CD4-positive, alpha-beta T cell treated with Interleukin-6 for 4 hours (primary cell): ENCODE data around the gene ACCSL.

ENCODE experiments used
- DNase-seq: peaks from one replicate; pipeline ENCODE4 v3.0.0-alpha.2; 2020; ENCODE audit warnings: mixed read lengths

The ACCSL gene

DNA sequence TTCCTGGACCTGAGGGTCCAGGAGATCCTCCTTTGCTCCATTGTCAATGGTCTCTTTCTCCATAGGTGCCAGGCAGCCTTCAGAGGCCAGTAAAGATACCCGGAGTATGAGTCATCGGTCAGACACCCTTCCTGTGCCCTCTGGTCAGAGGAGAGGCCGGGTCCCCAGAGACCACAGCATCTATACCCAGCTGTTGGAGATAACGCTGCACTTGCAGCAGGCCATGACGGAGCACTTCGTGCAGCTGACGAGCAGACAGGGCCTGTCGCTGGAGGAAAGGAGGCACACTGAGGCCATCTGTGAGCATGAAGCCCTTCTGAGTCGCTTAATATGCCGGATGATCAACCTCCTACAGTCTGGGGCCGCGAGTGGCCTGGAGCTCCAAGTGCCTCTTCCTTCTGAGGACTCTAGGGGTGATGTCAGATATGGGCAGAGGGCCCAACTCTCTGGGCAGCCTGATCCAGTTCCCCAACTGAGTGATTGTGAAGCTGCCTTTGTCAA lies at the start of gene ACCSL:
Gene ACCSL (plus strand): TSS at position 51 of the 501 bp plus-strand sequence. CDS start 56 bp downstream, at position 107.
- DNase-seq, result no peak

DNA sequence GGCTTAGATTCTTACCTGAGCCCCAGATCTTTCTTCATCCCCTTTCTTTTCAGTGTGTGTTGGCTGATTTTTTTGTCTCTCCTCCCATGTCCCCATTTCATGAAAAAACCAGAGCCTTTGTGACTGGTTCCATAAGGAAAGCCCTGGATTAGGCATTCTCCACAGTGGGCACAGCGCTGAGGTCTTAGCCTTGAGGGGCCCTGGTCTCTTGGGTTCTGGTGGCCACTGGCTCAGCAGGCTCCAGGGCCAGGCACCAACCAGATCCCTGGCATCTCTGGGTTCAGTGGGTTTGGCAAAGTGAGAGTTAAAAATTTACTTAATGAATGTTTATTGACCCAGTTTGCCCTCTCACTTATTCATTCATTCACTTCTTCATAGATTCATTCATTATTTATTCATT lies 49.5 kb upstream of the ACCSL start:
- DNase-seq, result no peak

DNA sequence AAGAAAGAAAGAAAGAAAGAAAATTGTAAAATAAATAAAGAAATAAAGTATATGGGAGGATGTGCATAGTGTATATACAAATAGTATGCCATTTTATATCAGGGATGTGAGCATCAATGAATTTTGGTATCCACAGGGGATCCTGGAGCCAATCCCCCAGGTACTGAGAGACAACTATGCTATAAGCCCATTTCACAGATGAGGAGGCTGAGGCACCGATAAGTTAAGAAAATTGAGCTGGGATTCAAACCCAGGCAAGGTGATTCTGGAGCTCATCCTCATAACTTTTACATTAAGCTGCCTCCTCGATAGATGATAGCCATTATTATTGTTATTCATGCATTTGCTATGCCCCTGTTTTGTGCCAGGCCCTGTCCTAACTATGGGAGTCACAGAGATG lies 47.0 kb upstream of the ACCSL start:
- DNase-seq, result no peak

DNA sequence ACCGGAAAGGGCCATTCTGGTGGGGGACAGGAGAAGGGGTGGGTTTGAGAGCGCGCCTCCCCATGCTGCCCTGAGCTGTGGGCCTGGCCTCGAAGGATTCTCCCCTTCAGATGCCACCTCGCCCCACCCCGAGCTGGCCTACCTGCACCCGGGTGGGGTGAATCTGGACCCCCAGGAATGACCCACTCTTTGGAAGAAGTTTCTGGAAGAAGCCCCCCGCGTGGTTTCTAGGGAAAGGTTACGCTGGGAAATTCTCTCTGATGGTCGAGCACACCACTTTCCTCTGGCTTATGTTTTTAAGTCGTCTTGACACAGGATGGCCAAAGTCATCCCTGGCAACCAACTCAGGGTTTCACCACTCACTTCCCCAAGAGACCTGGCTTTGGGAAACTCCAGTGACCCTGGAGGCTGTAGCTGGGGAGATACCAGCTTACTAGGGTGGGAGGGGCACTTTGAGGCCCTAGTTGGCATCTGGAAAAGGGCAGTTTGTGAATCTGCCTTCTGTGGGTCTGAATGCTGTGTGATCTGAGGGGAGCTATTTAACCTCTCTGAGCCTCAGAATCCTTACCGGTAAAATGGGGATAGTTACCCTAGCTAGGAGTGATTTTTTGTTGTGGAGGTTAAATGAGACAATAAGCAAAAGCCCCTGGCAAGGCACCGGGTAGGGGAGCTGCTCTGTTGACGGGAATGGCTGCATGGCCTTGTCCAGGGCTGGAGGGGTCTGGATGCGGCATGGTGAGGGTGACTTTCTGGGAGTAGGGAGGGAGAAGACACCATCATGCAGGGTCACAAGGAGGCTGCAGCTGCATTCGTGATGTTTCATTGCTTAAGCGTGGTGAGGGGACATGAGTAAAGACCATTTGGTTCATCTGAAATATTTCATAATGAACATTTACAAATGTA lies 45.3 kb upstream of the ACCSL start:
- DNase-seq, result no peak

DNA sequence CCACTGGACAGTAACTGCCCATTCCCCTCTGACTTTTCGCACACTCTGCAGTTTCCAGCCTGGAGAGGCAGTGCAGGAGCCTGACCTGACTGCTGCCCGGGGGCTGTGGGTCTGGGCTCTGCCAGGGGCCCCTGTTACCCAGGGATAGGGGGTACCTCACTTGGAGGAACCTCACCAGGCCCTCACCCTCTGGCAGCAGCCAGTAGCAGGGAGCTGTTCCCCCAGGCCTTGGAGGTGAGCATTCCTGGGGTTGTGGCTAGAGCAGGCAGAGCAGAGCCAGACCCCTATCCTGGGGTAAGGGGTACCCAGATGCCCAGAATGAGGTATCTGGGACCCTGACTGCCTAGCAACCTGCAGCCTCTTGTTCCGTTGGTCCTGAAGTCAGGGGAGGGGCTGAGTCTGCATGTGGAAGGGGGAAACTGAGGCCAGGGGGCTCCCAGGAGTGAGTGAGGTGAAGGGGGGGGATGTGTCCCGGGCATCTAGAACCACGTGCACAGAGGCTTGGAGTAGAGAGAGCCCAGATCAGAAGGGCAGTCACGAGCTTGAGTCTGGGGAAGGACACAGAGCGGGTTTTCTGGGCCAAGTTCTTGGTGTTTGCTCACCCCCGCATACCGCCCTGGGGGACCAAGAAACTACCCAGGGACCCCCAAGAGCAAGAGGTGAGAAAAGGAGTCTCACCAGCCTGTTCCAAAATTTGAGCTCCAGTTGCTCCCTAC lies 43.9 kb upstream of the ACCSL start:
- no peak for DNase-seq

DNA sequence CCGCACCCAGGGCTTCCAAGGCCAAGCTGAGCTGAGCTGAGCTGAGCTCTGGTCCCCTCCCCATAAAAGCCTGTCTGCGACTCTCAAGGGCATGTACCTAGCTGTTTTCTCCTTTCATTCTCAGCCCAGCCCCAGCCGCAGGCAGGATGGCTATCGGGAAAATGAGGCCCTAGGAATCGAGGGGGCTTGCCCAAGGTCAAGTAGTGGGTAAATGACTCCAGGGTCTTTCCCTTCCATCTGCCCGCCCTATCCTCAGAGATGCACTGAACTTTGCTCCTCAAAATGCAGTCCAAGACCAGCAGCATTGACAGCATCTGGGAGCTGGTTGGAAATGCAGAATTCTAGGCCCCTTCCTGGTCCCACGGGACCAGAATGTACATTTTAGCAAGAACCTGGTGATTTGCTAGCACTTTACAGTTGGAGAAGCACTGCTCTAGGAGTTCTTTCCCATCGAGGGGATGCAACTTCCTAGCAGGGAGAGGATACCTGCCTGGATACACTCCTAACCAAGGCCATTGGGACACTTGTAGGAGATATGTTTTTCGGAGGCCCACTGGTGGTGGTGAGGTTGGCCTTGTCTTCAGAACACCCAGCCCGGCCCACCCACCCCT lies 43.2 kb upstream of the ACCSL start:
- DNase-seq, result no peak

DNA sequence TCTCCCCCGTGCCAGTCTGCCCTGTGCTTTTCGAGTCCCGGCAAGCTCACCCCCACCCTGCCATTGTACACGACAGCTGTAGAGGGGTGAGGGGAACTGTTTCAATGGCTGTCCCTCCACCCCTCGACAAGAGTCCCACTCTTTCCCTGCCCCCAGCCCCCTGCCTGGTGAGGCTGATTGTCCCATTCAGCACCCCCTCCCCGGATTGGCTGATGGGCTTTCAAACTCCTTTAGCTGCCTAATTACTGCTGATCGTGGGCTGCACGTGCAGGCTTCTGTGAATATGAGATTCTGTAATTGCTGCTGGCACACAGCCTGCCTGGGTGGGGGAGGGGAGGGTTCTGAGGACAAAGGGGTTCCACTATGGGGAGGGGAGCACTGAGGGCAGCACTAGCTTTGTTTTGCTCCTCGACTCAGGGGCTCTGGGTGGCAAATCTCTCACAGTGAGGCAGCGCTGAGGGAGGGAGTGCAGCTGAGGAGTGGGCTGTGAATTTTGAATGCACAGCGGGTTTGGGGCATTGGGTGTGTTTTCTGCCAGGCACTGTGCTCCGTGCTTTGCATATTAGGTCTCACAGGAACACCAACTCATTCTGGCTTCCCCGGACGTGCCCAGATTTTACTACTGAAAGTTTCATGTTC lies 42.6 kb upstream of the ACCSL start:
- no peak for DNase-seq

DNA sequence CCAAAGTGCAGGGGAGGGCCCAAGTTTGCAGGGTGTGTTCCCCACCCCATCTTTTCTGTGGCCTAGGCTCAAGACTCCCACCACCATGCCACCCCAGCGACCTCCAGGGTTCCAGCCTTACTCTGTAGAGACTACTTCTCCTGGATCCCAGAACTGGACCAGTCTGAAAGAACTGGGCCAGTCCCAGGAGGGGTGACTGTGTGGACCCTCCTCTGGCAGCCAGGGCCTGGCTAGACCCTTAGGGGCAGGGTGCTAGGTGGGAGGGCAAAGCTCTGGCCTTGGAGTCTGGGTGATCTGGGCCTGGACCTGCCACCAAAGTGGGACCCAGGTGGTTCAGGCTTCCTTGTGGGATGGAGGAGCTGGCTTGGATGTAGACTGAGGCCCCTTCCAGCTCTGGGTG lies 41.8 kb upstream of the ACCSL start:
- DNase-seq, result no peak

DNA sequence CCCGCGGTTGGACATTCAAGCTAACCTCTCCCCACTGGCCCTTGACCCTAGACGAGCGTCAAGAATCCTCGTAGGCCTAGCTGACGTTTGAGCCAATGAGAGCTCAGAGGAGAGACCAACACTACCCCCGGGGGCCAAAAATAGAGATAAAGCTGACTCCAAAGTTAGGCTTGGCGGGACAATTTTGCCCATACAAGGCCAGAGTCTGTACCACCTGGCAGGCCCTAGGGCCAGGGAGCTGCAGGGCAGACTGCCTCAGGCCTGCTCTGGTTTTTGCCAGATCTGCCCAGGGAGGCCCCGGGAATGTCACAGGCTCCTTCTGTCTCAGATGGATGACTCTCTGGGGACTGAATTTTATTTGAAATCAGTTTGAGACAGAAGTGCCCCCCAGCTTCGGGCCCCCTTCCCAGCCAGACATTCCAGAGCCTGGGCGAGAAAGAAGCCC lies 40.8 kb upstream of the ACCSL start:
- DNase-seq, result no peak

DNA sequence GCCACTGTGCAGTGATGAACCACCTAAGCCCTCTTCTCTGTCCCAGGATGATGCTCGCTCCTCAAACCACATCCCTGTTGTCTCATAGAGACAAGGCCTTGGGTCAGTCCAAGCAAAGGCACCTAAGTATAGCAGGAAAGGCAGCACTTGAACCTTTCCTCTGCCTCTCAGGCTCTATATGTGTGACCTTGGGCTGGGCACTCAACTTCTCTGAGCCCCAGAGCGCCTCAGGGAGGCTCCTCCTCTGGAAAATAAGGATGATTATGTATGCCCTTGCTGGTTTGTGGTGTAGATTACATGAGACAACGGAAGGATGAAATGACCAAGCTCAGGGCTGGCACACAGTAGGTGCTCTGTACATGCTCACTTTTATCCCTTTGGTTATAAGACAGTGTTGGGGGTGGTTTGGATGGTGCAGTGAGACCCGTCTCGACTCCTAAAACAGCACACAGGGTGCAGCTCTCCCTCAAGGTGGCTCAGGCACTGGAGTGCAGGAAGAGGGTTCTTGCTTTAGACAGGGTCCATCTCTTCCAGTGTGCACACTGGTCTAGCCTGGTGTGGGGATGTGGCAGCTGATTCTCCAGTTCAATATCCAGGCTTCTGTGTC lies 40.2 kb upstream of the ACCSL start:
- DNase-seq, result no peak

DNA sequence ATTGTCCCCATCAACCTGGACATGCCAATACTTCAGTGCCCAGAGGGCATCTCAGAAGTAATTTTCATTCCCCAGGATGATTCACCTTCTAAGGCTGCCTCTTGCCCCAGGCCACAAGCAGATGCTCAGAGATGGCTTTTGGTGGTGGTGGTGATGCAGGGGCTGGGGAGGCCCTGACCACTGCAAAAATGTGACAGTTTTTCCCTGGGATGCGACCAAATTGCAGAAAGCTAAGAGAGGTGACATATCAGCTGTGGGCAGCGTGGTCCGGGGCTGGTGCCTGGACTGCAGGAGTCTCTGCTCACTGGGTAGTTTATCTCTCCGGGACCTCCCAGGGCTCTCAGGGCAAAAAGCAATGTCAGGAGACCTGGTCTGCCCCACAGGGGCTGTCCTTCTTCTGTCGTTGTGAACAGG lies 39.7 kb upstream of the ACCSL start:
- no peak for DNase-seq

DNA sequence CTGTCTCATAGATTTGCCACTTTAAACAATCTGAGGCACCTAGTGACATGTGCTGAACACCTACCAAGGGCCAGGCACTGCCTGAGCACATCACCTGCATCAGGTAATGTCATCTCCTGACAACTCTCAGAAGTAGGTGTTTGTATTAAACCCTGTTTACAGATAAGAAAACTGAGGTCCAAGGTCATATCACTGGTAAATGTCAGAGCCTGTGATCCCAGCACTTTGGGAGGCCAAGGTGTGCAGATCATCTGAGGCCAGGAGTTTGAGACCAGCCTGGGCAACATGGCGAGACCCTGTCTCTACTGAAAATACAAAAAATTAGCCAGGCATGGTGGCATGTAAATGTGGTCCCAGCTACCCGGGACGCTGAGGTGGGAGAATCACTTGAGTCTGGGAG lies 39.1 kb upstream of the ACCSL start:
- no peak for DNase-seq

DNA sequence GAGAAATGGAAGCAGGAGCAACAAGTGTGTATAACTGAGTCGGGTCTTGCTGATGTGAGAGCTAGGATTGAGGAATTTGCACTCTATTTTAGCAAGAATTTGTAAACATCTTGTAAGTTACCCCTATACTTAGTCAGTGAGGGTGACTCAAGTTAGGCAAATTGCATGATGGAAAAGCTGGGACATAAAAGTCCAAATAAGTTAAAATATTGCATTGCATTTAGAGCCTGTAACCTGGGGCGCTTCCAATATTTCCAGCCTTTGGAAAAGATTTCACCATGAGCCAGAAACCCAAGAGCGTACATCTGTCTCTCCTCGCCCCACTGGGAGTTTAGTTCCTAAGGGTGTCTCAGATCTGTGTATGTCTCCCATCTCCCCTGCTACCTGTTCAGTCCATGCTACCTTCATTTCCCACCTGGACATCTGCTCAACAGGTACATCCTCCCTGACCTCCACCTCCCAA lies 37.0 kb upstream of the ACCSL start:
- no peak for DNase-seq

DNA sequence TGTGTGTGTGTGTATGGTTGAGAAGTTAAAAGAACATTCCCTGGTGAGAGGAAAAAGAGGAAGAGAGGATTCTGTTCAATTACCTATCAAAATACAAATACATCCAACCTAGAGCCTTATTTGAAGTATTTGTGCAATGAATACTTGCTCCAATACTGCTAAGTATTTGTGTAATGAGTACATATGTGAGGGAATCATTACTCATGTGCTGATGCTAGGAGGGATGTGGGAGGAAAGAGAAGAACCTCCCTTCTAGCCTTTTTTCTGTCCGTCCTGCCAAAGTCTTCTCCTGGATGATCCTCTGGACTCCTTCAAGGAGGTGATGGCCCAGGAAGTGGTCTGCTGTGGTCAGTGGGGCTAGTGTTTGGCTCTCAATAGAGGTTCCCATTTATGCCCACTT lies 36.0 kb upstream of the ACCSL start:
- no peak for DNase-seq

DNA sequence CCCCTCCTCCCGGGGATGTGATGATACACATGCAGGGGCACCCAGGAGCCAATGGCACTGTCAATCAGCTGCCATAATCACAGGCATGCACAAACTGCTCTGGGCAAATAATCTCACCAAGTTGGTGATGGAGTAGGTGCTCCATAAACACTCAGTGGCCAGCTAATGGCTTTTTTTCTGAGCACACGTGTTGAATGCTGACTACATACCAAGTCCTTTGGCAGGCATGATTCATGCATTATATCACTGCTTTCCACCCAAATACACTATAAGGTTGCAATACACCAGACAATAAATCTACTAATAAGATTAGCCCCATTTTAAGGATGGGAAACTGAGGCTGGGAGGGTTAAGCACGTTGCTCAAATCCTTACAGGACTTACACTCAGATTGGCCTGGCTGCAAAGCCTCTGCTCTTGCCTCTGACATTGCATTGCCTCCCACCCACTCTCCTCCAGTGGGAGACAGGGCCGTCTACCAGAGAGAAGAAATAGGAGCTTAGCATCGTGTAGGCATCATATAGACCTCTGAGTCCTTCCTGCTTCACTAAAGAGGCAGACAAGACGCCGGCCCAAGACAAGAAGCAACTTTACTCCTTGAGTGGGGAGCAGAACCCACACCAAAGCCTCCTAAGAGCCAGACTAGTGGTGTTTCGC lies 32.7 kb upstream of the ACCSL start:
- DNase-seq, result no peak

DNA sequence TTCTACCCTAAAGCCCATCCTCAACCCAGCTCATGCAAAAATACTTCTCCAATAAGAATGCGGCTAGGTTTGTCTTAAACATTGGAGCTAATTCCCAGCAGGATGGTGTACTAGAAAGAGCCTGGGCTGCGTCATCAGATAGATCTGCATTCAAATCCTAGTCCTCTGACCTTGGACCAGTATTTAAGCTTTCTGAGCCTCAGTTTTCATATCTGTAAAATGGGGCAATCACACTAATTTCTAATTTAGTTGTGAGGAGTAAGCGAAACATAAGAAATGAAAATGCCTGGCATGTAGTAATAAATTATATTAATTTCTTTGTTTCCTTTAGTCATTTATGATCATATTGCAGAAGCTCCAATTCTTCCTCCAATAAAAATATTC lies 32.2 kb upstream of the ACCSL start:
- DNase-seq, result no peak

DNA sequence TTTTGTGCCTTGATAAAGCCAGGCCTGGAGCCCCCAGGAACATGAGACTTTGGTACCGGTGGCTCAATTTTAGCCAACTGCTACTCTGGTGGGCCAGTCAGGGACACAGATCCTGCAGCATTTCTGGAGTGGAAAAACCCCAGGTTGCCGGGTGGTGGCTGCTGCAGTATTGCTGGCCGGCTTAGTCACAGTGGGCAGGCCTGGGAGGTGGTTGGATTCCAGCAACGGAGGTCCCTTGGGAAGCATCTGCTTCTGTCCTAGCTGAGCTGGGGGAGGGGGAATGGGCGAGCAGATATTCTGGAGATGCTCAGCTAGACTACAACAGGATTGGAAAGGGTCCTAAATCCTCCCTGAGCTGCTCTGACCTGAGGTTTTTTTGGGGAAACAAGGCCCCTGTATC lies 31.6 kb upstream of the ACCSL start:
- no peak for DNase-seq

DNA sequence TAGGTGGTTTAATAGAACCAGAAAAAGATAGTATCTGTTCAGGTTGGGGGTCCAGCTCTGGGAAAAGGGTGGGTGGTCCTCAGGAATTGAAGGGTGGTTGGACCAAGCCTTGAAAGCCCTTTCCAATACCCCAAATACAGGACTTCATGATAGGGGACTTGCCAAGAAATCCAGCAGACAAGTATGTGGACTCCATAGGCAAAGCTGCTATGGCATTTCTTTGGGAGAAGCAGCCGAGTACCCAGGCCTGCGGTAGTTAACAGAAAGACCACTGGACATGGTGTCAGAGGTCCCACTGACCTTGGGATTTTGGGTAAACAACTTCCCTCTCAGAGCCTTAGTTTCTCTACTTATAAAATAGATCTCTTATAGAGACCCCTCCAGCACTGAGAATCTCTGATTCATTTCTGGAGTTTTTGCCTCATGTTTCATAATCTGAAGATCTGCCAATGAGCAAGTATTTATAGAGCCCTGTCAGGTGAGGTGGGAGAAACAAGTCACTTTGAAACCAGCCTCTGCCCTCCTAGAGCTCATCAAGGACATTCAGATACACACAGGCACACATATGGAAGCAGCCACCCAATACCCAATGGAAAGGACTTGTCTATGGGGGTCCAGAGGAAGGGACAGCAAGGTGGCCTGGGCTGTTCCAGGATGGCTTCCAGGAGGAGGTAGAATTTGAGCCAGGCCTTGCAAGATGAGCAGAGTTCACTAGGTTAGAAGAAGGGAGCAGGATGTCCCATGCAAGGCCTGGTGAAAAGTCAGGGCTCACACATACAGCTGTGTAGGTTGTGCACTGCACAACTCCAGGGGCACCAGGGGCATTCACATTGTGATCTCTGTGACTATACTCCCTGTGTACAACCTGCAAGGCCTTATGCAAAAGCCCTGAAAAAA lies 31.0 kb upstream of the ACCSL start:
- DNase-seq, result no peak

DNA sequence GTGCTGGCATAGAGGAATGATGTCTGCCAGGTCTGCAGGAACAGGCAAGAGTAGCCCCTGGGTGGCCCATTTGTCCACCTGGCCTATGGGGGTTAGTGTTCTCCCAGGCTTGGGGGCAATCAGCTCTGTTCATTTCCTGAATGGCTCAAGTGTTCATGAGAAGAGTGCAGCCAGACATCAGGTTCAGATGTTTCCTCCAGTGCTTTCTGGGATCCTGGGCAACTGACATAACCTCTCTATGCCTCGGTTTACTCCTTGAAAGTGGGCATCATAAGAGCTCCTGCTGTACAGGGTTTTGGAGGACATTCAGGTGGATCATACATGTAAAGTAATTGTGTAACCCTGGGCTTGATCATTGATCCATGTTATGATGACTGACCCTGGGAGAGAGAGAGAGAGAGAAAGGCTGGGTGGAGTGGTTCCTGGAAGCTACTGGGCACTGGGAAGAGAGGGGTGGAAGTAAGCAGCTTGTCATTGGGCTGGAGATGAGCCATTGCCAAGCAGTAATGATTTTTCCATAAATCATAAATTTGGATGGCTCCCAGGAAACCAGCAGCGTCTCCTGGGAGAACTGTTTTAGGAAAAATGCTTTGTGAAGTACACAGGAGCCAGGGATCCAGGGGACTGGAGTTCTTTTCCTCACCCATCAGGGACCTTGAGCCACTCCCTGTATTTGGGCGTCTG lies 30.2 kb upstream of the ACCSL start:
- no peak for DNase-seq

DNA sequence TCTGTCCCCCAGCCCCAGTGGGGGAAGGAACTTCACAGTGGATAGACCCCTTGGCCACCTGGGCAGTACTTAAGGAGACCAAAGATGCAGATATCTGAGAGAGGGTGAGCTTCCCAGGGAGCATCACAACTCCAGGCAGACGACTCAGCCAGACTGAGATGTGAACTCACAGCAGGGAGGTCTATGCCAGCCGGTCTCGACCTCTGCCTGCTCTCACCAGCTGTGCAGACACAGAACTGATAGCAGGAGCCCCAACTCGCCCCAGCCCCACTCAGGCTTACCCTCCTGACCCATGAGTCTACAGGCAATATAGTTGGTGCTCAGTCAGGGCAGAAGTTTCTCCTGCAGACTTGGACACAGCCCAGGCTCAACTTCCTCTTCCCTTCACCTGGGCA lies 29.7 kb upstream of the ACCSL start:
- DNase-seq, result no peak
